ENCODE results near the gene DNPH1.

DNPH1 gene

GRCh38 chr6:43211955-43212354 lies 17.3 kb downstream of the DNPH1 start:
- DNase-seq: no peak

- DNase-seq: no peak
These were observed 22.0 kb downstream of the DNPH1 start for GRCh38 chr6:43207286-43207685.

- no peak for DNase-seq
These were observed 23.4 kb downstream of the DNPH1 start for GRCh38 chr6:43205849-43206248.

GRCh38 chr6:43204271-43205105 lies 24.8 kb downstream of the DNPH1 start:
- no peak for DNase-seq

GRCh38 chr6:43203718-43204095 lies 25.6 kb downstream of the DNPH1 start:
- DNase-seq: no peak

- DNase-seq: no peak
These were observed 26.1 kb downstream of the DNPH1 start for GRCh38 chr6:43203029-43203717.

GRCh38 chr6:43202451-43202850 lies 26.8 kb downstream of the DNPH1 start:
- no peak for DNase-seq

GRCh38 chr6:43200541-43200940 lies 28.7 kb downstream of the DNPH1 start:
- no peak for DNase-seq

GRCh38 chr6:43199912-43200311 lies 29.4 kb downstream of the DNPH1 start:
- no peak for DNase-seq

- no peak for DNase-seq
These were observed 32.9 kb downstream of the DNPH1 start for GRCh38 chr6:43196337-43196736.

GRCh38 chr6:43193929-43194328 lies 35.4 kb downstream of the DNPH1 start:
- DNase-seq: no peak

- no peak for DNase-seq
These were observed 36.4 kb downstream of the DNPH1 start for GRCh38 chr6:43192911-43193310.

- no peak for DNase-seq
These were observed 39.4 kb downstream of the DNPH1 start for GRCh38 chr6:43189776-43190304.

- DNase-seq: no peak
These were observed 40.9 kb downstream of the DNPH1 start for GRCh38 chr6:43188426-43188825.

- no peak for DNase-seq
These were observed 41.5 kb downstream of the DNPH1 start for GRCh38 chr6:43187821-43188220.

- no peak for DNase-seq
These were observed 42.6 kb downstream of the DNPH1 start for GRCh38 chr6:43186706-43187105.

GRCh38 chr6:43186019-43186418 lies 43.3 kb downstream of the DNPH1 start:
- DNase-seq: no peak

GRCh38 chr6:43185391-43185985 lies 43.8 kb downstream of the DNPH1 start:
- DNase-seq: no peak

GRCh38 chr6:43184268-43184985 lies 44.9 kb downstream of the DNPH1 start:
- no peak for DNase-seq

GRCh38 chr6:43183441-43183840 lies 45.8 kb downstream of the DNPH1 start:
- no peak for DNase-seq

GRCh38 chr6:43181942-43182860 lies 47.1 kb downstream of the DNPH1 start, which contains the start of gene CUL9:
Gene CUL9, plus strand, starts transcription at chr6:43182196. Its CDS starts 2,115 bp downstream, at chr6:43184311.
- DNase-seq: peak; percentile 77 to 84

- no peak for DNase-seq
These were observed 47.7 kb downstream of the DNPH1 start for GRCh38 chr6:43181621-43181941.
